Breast epithelium (tissue), 4 donors: ENCODE data around the gene CARS1. TPM values are rescaled to one million over a fixed set of nuclear protein-coding genes. Genes with fewer than 3 reads are reported as not detected.

Experiments
- DNase-seq, 2 donors: peaks; one replicate each; pipeline ENCODE4 v3.0.0-alpha.2; 2019; ENCODE audit warnings: low spot score in 2 of 2
- H3K27ac ChIP-seq, 2 donors: fragments of 200-600 bp; sonication (generic) in 1 of 2; one replicate each; pipeline ENCODE4 v1.5.1; 2016 to 2019; ENCODE audit warnings: mild to moderate bottlenecking in 1 of 2
- H3K27me3 ChIP-seq, 2 donors: fragments of 200-600 bp; sonication (generic) in 1 of 2; one replicate each; pipeline versions ENCODE4 v1.5.1 to v1.6.0; 2017 to 2019; ENCODE audit warnings: control low read depth in 1 of 2, mild to moderate bottlenecking in 1 of 2
- H3K36me3 ChIP-seq: fragments of 200-600 bp; one replicate; pipeline ENCODE4 v1.5.1; 2019
- H3K4me1 ChIP-seq, 2 donors: fragments of 200-600 bp; sonication (generic); one replicate each; pipeline ENCODE4 v1.5.1; 2016 to 2019; ENCODE audit warnings: control low read depth in 1 of 2
- H3K4me3 ChIP-seq, 3 donors: fragments of 200-600 bp; sonication (generic); 1 replicate in 2 of 3; 2 replicates in 1 of 3; pipeline ENCODE4 v1.5.1; 2016 to 2019; ENCODE audit warnings: mild to moderate bottlenecking in 3 of 3, moderate library complexity in 2 of 3
- H3K9me3 ChIP-seq, 2 donors: fragments of 200-600 bp; sonication (generic) in 1 of 2; one replicate each; pipeline ENCODE4 v1.5.1; 2016 to 2019; ENCODE audit warnings: control low read depth in 1 of 2
- POLR2A ChIP-seq: fragments of 450-650 bp; IDR thresholded peaks from one replicate; pipeline ENCODE4 v1.6.1; 2016; ENCODE audit warnings: antibody characterized with exemption, mild to moderate bottlenecking, moderate library complexity
- POLR2AphosphoS5 ChIP-seq, 3 donors: sonication (generic); formaldehyde crosslinking; IDR thresholded peaks; one replicate each; pipeline ENCODE4 v1.6.1; 2017; ENCODE audit warnings: antibody characterized with exemption in 3 of 3
- intact Hi-C: fragments of 100-400 bp; cut with DNase I; formaldehyde crosslinking; loops from one replicate; pipeline ENCODE4 v1.15.1; 2023; ENCODE audit warnings: low total_unique reads
- total RNA-seq, 3 donors: library from RNA; depleted of rRNA; stranded (reverse); fragments of >200 nt; gene quantifications; one replicate each; pipeline ENCODE4 v1.1.0, GENCODE V29; 2016
- TF ChIP-seq, protein P1 (sequence below), 3 donors: fragments of 450-650 bp; IDR thresholded peaks; one replicate each; pipeline ENCODE4 v1.5.1; 2016 to 2017; ENCODE audit warnings: antibody characterized with exemption in 3 of 3, mild to moderate bottlenecking in 3 of 3, moderate library complexity in 3 of 3

CARS1 gene
- total RNA-seq, 3 donors from 2014 or later, result 30.1 to 42.6 (median 40.7) TPM

DNA sequence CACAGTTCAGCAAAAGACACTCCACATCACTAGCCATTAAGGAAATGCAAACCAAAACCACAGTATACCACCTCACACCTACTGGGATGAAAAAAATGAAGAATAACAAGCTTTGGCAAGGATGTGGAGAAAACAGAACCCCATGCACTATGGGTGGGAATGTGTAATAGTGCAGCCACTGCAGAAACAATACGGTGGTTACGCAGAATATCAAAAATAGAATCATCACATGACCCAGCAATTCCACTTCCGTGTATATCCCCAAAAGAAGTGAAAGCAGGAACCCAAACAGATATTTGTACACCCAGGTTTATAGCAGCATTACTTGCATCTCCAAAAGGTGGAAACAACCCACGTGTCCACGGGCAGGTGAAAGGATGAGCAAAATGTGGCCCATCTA, 20.8 kb downstream of the CARS1 start:
- Histone ChIP-seq H3K27ac (no peak overlapping the region), H3K27me3 (no peaks in the 10 kb centered on the region), H3K4me1 (no peaks in the 10 kb centered on the region), H3K36me3 (no peaks in the 10 kb centered on the region), H3K9me3 (no peaks in the 10 kb centered on the region), H3K4me3 (no peak overlapping the region)
- TF ChIP-seq, protein P1, sequence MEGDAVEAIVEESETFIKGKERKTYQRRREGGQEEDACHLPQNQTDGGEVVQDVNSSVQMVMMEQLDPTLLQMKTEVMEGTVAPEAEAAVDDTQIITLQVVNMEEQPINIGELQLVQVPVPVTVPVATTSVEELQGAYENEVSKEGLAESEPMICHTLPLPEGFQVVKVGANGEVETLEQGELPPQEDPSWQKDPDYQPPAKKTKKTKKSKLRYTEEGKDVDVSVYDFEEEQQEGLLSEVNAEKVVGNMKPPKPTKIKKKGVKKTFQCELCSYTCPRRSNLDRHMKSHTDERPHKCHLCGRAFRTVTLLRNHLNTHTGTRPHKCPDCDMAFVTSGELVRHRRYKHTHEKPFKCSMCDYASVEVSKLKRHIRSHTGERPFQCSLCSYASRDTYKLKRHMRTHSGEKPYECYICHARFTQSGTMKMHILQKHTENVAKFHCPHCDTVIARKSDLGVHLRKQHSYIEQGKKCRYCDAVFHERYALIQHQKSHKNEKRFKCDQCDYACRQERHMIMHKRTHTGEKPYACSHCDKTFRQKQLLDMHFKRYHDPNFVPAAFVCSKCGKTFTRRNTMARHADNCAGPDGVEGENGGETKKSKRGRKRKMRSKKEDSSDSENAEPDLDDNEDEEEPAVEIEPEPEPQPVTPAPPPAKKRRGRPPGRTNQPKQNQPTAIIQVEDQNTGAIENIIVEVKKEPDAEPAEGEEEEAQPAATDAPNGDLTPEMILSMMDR (IDR thresholded peaks at IDR 0.05), result no peak
- TF ChIP-seq POLR2A, result no peak
- TF ChIP-seq POLR2AphosphoS5 (IDR thresholded peaks at IDR 0.05), result no peak
- intact Hi-C loops, result loop anchor here (5.0 kb wide), 1 partner anchor 56 kb away; no protein-coding TSS in a partner anchor
- no peak for DNase-seq

DNA sequence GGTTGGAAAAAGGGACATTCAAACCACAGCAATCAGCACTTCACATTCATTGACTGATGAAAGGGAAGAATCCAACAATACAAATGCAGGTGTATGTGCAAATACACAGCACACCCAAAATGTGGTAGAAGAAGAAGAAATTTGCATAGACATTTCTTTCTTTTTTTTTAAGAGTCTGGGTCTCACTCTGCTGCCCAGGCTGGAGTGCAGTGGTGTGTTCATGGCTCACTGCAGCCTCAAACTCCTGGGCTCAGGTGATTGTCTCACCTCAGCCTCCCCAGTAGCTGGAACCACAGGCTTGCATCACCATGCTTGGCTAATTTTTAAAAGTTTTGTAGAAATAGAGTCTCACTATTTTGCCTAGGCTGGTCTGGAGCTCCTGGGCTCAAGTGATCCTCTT, 21.9 kb downstream of the CARS1 start:
- H3K4me3 ChIP-seq, result no peak overlapping the region
- H3K27ac ChIP-seq, result no peak overlapping the region
- DNase-seq, result no peak
- no peaks in the 10 kb centered on the region for H3K4me1 ChIP-seq
- no peaks in the 10 kb centered on the region for H3K9me3 ChIP-seq
- H3K27me3 ChIP-seq, result no peaks in the 10 kb centered on the region
- TF ChIP-seq, protein P1 (IDR thresholded peaks at IDR 0.05), result no peak
- TF ChIP-seq POLR2AphosphoS5 (IDR thresholded peaks at IDR 0.05), result no peak
- no peak for TF ChIP-seq POLR2A
- intact Hi-C loops, result loop anchor here (5.0 kb wide), 1 partner anchor 57 kb away; no protein-coding TSS in a partner anchor
- no peaks in the 10 kb centered on the region for H3K36me3 ChIP-seq

GRCh38 chr11:3030289-3031070, 26.7 kb downstream of the CARS1 start:
- Histone ChIP-seq H3K36me3 (peaks cover 4% of the 10 kb centered on the region), H3K27ac (no peak overlapping the region), H3K4me3 (no peak overlapping the region), H3K27me3 (no peaks in the 10 kb centered on the region), H3K4me1 (no peaks in the 10 kb centered on the region), H3K9me3 (no peaks in the 10 kb centered on the region)
- intact Hi-C loops, result no loop called here
- TF ChIP-seq POLR2A, result no peak
- TF ChIP-seq, protein P1 (IDR thresholded peaks at IDR 0.05), result no peak
- TF ChIP-seq POLR2AphosphoS5 (IDR thresholded peaks at IDR 0.05), result no peak
- DNase-seq, result no peak

GRCh38 chr11:3028813-3029212, 28.4 kb downstream of the CARS1 start:
- Histone ChIP-seq H3K27me3 (no peaks in the 10 kb centered on the region), H3K4me1 (no peaks in the 10 kb centered on the region), H3K36me3 (peaks cover 4% of the 10 kb centered on the region), H3K27ac (no peak overlapping the region), H3K4me3 (no peak overlapping the region), H3K9me3 (no peaks in the 10 kb centered on the region)
- TF ChIP-seq, protein P1 (IDR thresholded peaks at IDR 0.05), result no peak
- no peak for TF ChIP-seq POLR2A
- TF ChIP-seq POLR2AphosphoS5 (IDR thresholded peaks at IDR 0.05), result no peak
- DNase-seq, result no peak
- intact Hi-C loops, result no loop called here

- intact Hi-C loops, result no loop called here
- DNase-seq, result no peak
- Histone ChIP-seq H3K4me3 (no peak overlapping the region), H3K4me1 (no peaks in the 10 kb centered on the region), H3K9me3 (no peaks in the 10 kb centered on the region), H3K27ac (no peak overlapping the region), H3K36me3 (peaks cover 4% of the 10 kb centered on the region), H3K27me3 (no peaks in the 10 kb centered on the region)
- TF ChIP-seq POLR2A (no peak), POLR2AphosphoS5 (IDR thresholded peaks at IDR 0.05) (no peak)
- TF ChIP-seq, protein P1 (IDR thresholded peaks at IDR 0.05), result no peak
Observed at GRCh38 chr11:3026803-3027202, 30.4 kb downstream of the CARS1 start.
